ENCODE results near the gene PARL.

The PARL gene

DNA sequence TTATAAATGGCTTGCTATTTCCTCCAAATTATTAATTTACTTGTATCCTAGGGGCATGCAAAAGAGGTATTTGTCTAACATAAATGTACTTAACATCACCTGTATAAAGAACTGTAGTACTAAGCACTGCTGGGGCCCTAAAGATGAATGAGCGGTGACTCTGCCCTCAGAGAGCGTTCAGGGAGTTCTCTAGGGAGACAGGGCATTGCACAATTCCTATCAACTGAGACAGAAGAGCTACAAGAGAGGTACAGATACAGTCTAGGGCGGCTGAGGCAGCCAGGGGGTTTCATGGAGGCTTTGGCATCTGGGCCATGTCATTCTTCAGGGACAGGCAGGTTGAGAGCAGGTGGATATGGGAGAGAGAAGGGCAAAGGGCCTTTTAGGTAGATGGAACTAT lies 39.9 kb upstream of the PARL start:
- POLR2A ChIA-PET, result no interaction called here
- CTCF ChIA-PET, result no interaction called here
- H3K4me3 ChIP-seq (ENCODE audit: low read depth, low read length), result no peak overlapping the region
- no peak for DNase-seq (ENCODE audit: low read depth, low spot score)
- TF ChIP-seq CTCF (IDR thresholded peaks at IDR 0.05; ENCODE audit: insufficient read depth, low read length, missing control alignments), result no peak

- TF ChIP-seq CTCF (IDR thresholded peaks at IDR 0.05; ENCODE audit: insufficient read depth, low read length, missing control alignments), result no peak
- POLR2A ChIA-PET, result no interaction called here
- no peak for DNase-seq (ENCODE audit: low read depth, low spot score)
- CTCF ChIA-PET, result interaction anchor here (1.0 kb wide), 1 partner anchor 27 kb away, joined by 3 read pairs; no protein-coding TSS in a partner anchor
- H3K4me3 ChIP-seq (ENCODE audit: low read depth, low read length), result no peak overlapping the region
Observed at GRCh38 chr3:183922421-183922820, 37.7 kb upstream of the PARL start.

- H3K4me3 ChIP-seq (ENCODE audit: low read depth, low read length), result no peak overlapping the region
- POLR2A ChIA-PET, result no interaction called here
- DNase-seq (ENCODE audit: low read depth, low spot score), result no peak
- CTCF ChIA-PET, result interaction anchor here (1.5 kb wide), 1 partner anchor 24 kb away, joined by 3 read pairs; no protein-coding TSS in a partner anchor
- no peak for TF ChIP-seq CTCF (IDR thresholded peaks at IDR 0.05; ENCODE audit: insufficient read depth, low read length, missing control alignments)
Observed at GRCh38 chr3:183921096-183921495, 36.4 kb upstream of the PARL start.

DNA sequence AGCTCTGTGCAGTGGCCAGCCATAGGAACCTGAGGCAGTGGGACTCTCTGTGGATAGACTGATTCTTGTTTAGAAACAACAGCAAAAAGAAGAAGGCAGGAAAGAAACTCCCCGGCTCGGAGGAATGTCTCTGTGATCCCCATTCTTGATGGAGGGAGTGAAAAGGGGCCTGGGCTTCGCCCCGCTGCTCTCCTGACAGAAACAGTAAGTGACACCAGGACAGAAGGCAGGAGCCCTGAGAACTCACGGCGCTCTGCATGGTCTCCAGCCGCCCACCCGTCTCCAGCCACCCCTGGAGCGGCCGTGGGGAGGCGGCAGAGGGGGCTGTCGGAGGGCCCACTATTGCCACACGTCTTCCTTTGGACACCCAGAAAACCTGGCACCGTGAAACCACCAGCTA lies 35.7 kb upstream of the PARL start:
- no peak overlapping the region for H3K4me3 ChIP-seq (ENCODE audit: low read depth, low read length)
- no peak for TF ChIP-seq CTCF (IDR thresholded peaks at IDR 0.05; ENCODE audit: insufficient read depth, low read length, missing control alignments)
- ChIA-PET CTCF (interaction anchor here (1.0 to 1.5 kb wide), 2 partner anchors 22 to 24 kb away, joined by 3 read pairs; no protein-coding TSS in a partner anchor), POLR2A (no interaction called here)
- DNase-seq (ENCODE audit: low read depth, low spot score), result no peak

DNA sequence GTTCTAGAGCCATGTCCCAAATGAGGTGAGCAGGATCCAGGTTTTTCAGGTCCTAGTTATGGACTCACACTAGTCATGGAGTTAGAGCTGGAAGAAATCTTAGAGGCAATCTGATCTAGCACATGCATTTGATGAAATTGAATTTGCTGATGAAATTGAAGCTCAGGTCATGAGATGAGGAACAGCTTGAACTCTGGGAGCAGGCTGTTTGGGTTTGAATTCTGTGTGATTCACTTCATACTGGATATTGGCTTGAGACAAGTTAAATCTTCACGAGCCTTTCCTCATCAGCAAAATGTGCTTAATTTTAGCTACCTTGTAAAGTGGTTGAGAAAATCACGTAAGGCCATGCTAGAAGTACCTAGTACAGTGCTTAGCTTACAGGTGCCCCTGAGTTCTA lies 33.5 kb upstream of the PARL start:
- ChIA-PET POLR2A (no interaction called here), CTCF (interaction anchor here (0.6 to 2.2 kb wide), 6 partner anchors 14 to 308 kb away, joined by 3 to 10 read pairs (median 3); no protein-coding TSS in a partner anchor)
- no peak for DNase-seq (ENCODE audit: low read depth, low spot score)
- H3K4me3 ChIP-seq (ENCODE audit: low read depth, low read length), result no peak overlapping the region
- TF ChIP-seq CTCF (IDR thresholded peaks at IDR 0.05; ENCODE audit: insufficient read depth, low read length, missing control alignments), result no peak

DNA sequence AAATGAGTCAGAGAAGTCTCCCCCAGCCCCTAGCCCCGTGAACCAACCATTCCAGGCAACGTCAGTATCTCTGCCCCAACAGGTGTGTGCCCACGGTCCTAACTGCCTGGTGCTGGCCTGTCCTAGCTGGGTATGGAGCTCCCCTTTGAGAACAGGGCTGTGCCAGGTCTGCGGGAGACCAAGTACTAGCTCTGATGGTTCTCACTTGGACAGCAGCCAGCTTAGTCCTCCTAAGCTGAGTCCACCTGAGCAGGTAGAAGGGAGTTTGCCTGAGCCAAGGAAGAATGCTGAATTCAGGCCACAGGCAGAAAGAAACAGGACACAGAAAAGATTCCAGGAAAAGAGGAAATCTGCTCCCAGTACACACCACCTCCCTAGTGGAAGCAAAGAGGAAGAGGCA lies 33.1 kb upstream of the PARL start:
- TF ChIP-seq CTCF (IDR thresholded peaks at IDR 0.05; ENCODE audit: insufficient read depth, low read length, missing control alignments), result no peak
- ChIA-PET POLR2A (no interaction called here), CTCF (interaction anchor here (0.7 to 2.2 kb wide), 3 partner anchors 14 to 309 kb away, joined by 3 to 10 read pairs (median 6); no protein-coding TSS in a partner anchor)
- H3K4me3 ChIP-seq (ENCODE audit: low read depth, low read length), result no peak overlapping the region
- DNase-seq (ENCODE audit: low read depth, low spot score), result no peak
